Stomach (tissue), 4 donors: ENCODE measurements around the gene TEX19.
A peak's percentile ranks its signal among the peaks of the same experiment; 100 is the strongest.

Experiments used
- POLR2A ChIP-seq, 4 donors: fragments of 450-650 bp; IDR thresholded peaks; one replicate each; pipeline ENCODE4 v1.6.1; 2016; ENCODE audit warnings: antibody characterized with exemption in 4 of 4, control low read depth in 2 of 4, mild to moderate bottlenecking in 1 of 4, moderate library complexity in 1 of 4
- POLR2AphosphoS5 ChIP-seq, 3 donors: sonication (generic); formaldehyde crosslinking; IDR thresholded peaks; one replicate each; pipeline ENCODE4 v1.6.1; 2016; ENCODE audit warnings: antibody characterized with exemption in 3 of 3
- TF ChIP-seq, protein P1 (sequence below), 7 experiments: fragments of 450-650 bp in 4 of 7; fragments of 200-600 bp in 3 of 7; sonication (generic) in 3 of 7; IDR thresholded peaks; one replicate each; pipeline ENCODE4 v1.5.1; 2016 to 2019; ENCODE audit warnings: antibody characterized with exemption in 7 of 7, control low read depth in 2 of 7, mild to moderate bottlenecking in 1 of 7

DNA sequence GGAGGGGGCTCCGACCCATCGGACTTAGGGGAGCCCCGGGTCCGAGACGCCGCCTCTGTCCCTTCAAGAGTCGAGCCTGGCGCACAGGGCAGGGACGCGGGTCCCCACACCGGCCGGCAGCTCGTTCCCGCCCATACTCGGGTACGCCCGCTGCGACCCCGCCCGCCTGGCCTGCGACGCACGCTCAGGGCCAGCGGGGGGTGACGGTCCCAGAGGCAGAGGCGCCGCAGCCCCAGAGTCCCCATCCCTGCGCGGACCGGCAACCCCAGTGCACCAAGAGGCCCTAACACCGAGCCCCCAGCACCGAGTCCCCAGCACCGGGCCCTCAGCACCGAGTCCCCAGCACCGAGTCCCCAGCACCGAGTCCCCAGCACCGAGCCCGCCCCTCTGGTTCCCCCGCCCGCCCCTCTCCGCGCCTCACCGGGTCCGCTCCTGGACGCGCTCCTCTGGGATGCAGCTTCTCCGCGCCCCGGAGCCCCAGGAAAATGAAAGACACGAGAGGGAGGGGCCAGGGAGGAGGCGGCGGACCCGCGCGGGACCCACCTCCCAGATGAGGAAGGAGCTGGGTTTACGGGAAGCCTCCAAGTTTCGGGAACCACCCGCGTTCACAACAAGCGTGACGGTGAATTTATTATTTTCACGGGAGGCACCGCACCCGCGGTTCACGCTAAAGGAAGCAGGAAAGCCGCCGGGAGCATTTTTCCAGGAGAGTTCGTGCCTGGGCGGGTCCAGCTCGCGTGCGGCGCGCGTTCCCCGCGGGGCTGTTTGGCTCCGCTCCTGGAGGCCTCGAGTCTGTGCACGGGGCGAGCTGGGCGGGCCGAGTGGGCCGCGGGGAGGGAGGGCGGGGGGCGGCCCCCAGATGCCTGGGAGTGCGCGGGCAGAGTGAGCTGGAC is 25.5 kb upstream of the TEX19 start, which contains the start of gene SECTM1:
- TF ChIP-seq, protein P1, sequence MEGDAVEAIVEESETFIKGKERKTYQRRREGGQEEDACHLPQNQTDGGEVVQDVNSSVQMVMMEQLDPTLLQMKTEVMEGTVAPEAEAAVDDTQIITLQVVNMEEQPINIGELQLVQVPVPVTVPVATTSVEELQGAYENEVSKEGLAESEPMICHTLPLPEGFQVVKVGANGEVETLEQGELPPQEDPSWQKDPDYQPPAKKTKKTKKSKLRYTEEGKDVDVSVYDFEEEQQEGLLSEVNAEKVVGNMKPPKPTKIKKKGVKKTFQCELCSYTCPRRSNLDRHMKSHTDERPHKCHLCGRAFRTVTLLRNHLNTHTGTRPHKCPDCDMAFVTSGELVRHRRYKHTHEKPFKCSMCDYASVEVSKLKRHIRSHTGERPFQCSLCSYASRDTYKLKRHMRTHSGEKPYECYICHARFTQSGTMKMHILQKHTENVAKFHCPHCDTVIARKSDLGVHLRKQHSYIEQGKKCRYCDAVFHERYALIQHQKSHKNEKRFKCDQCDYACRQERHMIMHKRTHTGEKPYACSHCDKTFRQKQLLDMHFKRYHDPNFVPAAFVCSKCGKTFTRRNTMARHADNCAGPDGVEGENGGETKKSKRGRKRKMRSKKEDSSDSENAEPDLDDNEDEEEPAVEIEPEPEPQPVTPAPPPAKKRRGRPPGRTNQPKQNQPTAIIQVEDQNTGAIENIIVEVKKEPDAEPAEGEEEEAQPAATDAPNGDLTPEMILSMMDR (IDR thresholded peaks at IDR 0.05) = no peak
- TF ChIP-seq POLR2A (IDR thresholded peaks at IDR 0.05) = no peak
- TF ChIP-seq POLR2AphosphoS5 (IDR thresholded peaks at IDR 0.05) = peak in 2 of 3 donors; percentile 9 to 37
